Smooth muscle cell (in vitro differentiated cells): ENCODE results near the gene PHETA2. TPM values are rescaled to one million over a fixed set of nuclear protein-coding genes. Genes with fewer than 3 reads are reported as not detected.

Experiments used
- DNase-seq: peaks from one replicate; lab custom pipeline; 2025; ENCODE audit not compliant: unreplicated experiment; lab: John Stamatoyannopoulos, UW
- H2AFZ ChIP-seq: fragments of 200-600 bp; sonication (generic); 2 replicates; pipeline ENCODE4 v1.6.0; 2016; ENCODE audit warnings: antibody characterized with exemption, low read depth, mild to moderate bottlenecking
- H3F3A ChIP-seq: fragments of 200-600 bp; sonication (generic); 2 replicates; pipeline ENCODE4 v1.6.0; 2017; ENCODE audit warnings: antibody characterized with exemption, low read depth
- H3K27ac ChIP-seq: fragments of 200-600 bp; sonication (generic); 2 replicates; pipeline ENCODE4 v1.5.1; 2016; ENCODE audit warnings: low read depth, mild to moderate bottlenecking
- H3K27me3 ChIP-seq: fragments of 200-600 bp; sonication (generic); 2 replicates; pipeline ENCODE4 v1.6.1; 2016; ENCODE audit warnings: low read depth, mild to moderate bottlenecking
- H3K36me3 ChIP-seq: fragments of 200-600 bp; sonication (generic); 2 replicates; pipeline ENCODE4 v1.5.1; 2016; ENCODE audit warnings: low read depth
- H3K4me1 ChIP-seq: fragments of 200-600 bp; sonication (generic); 2 replicates; pipeline ENCODE4 v1.5.1; 2016; ENCODE audit warnings: low read depth
- H3K4me2 ChIP-seq: fragments of 200-600 bp; sonication (generic); 2 replicates; pipeline ENCODE4 v1.6.0; 2016; ENCODE audit warnings: mild to moderate bottlenecking
- H3K4me3 ChIP-seq: fragments of 200-600 bp; sonication (generic); 2 replicates; pipeline ENCODE4 v1.5.1; 2016; ENCODE audit warnings: mild to moderate bottlenecking
- H3K79me2 ChIP-seq: fragments of 200-600 bp; sonication (generic); 2 replicates; pipeline ENCODE4 v1.6.0; 2016; ENCODE audit warnings: low read depth, mild to moderate bottlenecking
- H3K9ac ChIP-seq: fragments of 200-600 bp; sonication (generic); 2 replicates; pipeline ENCODE4 v1.6.0; 2016; ENCODE audit warnings: low read depth
- H3K9me3 ChIP-seq: fragments of 200-600 bp; sonication (generic); replicated peaks from 2 replicates; pipeline ENCODE4 v1.5.1; 2016; ENCODE audit warnings: low read depth
- H4K20me1 ChIP-seq: fragments of 200-600 bp; sonication (generic); 2 replicates; pipeline ENCODE4 v1.6.0; 2016; ENCODE audit warnings: low read depth
- WGBS: methylation state at CpG from one replicate; pipeline ENCODE4 v1.1.7; 2016; ENCODE audit warnings: low lambda C conversion rate; 5-methylcytosine and 5-hydroxymethylcytosine counted together
- polyA plus RNA-seq: library from polyadenylated mRNA; unstranded; fragments of >200 nt; fragmentation: Nextera tagmentation; extraction: Ambion mirVana; gene quantifications from 2 replicates; pipeline ENCODE4 v1.2.1, GENCODE V29; 2016
- total RNA-seq: library from RNA; depleted of rRNA; stranded (reverse); fragments of >200 nt; gene quantifications from 2 replicates; pipeline ENCODE4 v1.2.3, GENCODE V29; 2014
- TF ChIP-seq, protein P1 (sequence below): fragments of 200-600 bp; sonication (generic); IDR thresholded peaks from 2 replicates; pipeline ENCODE4 v1.5.1; 2017; ENCODE audit warnings: borderline replicate concordance, mild to moderate bottlenecking, antibody characterized with exemption; ENCODE audit not compliant: insufficient read depth, poor library complexity, severe bottlenecking

The PHETA2 gene
- total and polyA plus RNA-seq, 2 experiments from 2014 or later = 6.7 to 15.9 TPM

DNA sequence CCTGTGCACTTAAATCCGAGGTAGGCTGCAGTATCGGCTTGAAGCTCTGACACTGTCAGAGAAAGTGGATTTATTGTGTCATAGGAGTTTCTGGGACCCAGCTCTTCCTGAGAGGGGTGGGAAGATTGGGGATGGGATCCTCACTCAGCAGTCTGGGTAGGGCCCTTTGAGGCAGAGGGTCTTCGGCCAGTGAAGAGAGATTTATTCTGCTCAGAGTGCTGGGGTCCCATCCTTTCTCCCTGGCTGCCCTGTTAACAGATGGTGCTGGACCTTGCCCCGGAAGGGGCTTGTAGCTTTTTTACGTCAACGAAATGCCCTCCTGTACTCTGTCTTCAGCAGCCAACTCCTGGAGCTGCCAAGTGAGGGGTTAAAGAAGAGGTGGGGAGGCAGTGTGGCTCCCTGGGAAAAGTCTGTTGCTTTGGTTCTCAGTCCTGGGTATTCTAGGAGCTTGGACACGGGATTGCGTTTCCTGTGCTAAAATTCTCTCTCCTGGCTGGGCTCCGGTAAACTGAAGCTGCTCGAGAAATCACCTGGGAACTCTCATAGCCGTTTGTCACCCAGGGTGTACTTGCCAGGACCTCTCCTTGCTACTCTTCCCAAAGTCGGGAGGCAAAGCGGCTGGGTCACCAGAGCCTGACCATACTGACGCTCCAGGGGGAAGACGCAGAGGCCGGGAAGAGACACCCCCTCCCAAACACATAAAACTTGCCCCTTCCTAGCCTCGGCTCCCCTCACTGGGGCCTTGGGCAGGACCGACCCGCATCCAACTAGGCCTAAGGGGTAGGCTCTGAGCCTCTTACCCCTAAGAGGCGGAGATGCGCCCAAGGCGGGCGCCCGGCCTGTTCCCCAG, 4.6 kb downstream of the PHETA2 start:
- H3K27ac ChIP-seq = peak overlapping the region; percentile 98
- H3K79me2 ChIP-seq = peaks cover 19% of the 10 kb centered on the region
- peaks cover 12% of the 10 kb centered on the region for H3K4me1 ChIP-seq
- 78% methylated on average over 24 of the region's 24 CpGs for WGBS
- peak overlapping the region; percentile 92 for H3K4me2 ChIP-seq
- no peak for DNase-seq
- H3K36me3 ChIP-seq = no peaks in the 10 kb centered on the region
- no peaks in the 10 kb centered on the region for H3K9me3 ChIP-seq
- peak overlapping the region; percentile 92 for H2AFZ ChIP-seq
- peak overlapping the region; percentile 69 for H3K4me3 ChIP-seq
- no peaks in the 10 kb centered on the region for H4K20me1 ChIP-seq
- TF ChIP-seq, protein P1, sequence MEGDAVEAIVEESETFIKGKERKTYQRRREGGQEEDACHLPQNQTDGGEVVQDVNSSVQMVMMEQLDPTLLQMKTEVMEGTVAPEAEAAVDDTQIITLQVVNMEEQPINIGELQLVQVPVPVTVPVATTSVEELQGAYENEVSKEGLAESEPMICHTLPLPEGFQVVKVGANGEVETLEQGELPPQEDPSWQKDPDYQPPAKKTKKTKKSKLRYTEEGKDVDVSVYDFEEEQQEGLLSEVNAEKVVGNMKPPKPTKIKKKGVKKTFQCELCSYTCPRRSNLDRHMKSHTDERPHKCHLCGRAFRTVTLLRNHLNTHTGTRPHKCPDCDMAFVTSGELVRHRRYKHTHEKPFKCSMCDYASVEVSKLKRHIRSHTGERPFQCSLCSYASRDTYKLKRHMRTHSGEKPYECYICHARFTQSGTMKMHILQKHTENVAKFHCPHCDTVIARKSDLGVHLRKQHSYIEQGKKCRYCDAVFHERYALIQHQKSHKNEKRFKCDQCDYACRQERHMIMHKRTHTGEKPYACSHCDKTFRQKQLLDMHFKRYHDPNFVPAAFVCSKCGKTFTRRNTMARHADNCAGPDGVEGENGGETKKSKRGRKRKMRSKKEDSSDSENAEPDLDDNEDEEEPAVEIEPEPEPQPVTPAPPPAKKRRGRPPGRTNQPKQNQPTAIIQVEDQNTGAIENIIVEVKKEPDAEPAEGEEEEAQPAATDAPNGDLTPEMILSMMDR = no peak
- peaks cover 15% of the 10 kb centered on the region for H3F3A ChIP-seq
- peak overlapping the region; percentile 85 for H3K9ac ChIP-seq
- no peaks in the 10 kb centered on the region for H3K27me3 ChIP-seq

DNA sequence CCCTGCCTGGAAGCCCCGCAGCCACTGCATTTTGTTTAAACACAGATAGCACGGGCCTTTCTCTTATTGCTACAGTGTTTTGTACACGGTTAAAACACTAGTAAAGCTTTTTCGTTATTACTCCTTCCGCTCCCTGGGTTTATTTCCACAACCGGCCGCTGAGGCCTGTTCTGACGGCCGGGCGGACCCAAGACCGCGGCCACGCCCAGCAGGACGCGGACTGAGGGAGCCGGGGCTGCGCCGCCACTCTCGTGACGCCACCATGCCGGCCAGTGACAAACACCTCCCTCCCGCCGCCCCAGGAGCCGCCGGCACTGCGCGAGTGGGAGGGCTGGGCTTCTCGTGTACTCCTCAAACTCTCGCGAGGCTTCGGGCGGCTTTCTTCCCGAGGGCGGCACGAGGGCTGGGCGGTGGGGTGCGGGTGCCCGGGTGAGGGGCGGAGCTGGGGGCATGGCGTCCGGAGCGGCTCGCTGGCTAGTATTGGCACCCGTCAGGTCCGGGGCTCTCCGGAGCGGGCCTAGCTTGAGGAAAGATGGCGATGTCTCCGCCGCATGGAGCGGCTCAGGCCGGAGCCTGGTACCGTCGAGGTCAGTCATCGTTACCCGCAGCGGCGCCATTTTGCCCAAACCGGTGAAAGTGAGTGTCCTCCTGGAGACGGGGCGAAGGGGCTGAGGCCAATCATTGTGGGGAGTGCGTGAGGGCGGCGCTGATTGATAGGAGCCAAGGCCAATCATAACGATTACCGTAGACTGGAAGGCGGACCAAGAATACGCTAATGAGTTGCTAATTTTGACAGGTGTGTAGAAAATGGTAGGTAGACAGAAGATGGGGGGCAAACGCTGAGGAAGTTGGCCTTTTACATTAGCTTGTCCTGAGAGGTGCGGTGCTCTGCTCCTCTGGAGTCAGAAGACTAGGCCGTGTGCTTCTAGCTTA, 5.5 kb downstream of the PHETA2 start, which contains the start of gene SMDT1:
SMDT1 (plus strand) TSS at position 382 of the 933 bp plus-strand sequence; CDS start at position 451, 69 bp downstream.
- peaks cover 15% of the 10 kb centered on the region for H3F3A ChIP-seq
- peak within 1 kb of the TSS; percentile 69 for H3K4me3 ChIP-seq
- H3K36me3 ChIP-seq = no peaks in the 10 kb centered on the region
- H3K79me2 ChIP-seq = peaks cover 19% of the 10 kb centered on the region
- DNase-seq = peak; percentile 99
- no peaks in the 10 kb centered on the region for H3K9me3 ChIP-seq
- peaks cover 12% of the 10 kb centered on the region for H3K4me1 ChIP-seq
- no peaks in the 10 kb centered on the region for H3K27me3 ChIP-seq
- peak within 1 kb of the TSS; percentile 98 for H3K27ac ChIP-seq
- no peaks in the 10 kb centered on the region for H4K20me1 ChIP-seq
- H3K9ac ChIP-seq = peak within 1 kb of the TSS; percentile 89
- WGBS = under 1% methylated on average over 69 of the region's 71 CpGs
- TF ChIP-seq, protein P1 = no peak
- H3K4me2 ChIP-seq = peak within 1 kb of the TSS; percentile 92
- H2AFZ ChIP-seq = peak within 1 kb of the TSS; percentile 92

DNA sequence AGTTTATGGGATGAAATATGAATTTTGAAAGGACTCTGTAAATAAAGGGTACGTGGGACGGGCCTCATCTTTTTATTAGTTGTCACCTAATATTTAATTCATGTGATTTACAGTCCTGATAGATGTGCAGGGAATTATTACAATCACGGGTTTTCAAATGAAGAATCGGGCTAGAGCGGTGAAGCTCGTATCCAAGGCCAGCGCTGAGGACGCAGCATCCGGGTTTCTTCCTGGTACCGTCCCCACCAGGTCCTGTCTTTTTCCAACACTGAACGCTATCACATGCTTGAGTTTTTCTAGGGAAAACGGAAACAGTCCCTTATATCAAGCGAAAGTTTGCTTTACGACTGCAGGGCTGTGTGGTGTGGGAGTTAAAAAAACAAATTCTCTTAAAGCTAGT, 6.2 kb downstream of the PHETA2 start:
- Histone ChIP-seq H2AFZ (peak overlapping the region; percentile 74), H3K79me2 (peaks cover 19% of the 10 kb centered on the region), H3F3A (peaks cover 15% of the 10 kb centered on the region), H3K9ac (peak overlapping the region; percentile 89), H3K27me3 (no peaks in the 10 kb centered on the region), H3K4me2 (peak overlapping the region; percentile 91), H3K4me1 (peaks cover 12% of the 10 kb centered on the region), H3K4me3 (peak overlapping the region; percentile 69), H4K20me1 (no peaks in the 10 kb centered on the region), H3K9me3 (no peaks in the 10 kb centered on the region), H3K27ac (peak overlapping the region; percentile 98), H3K36me3 (no peaks in the 10 kb centered on the region)
- 8% methylated on average over 14 of the region's 14 CpGs for WGBS
- no peak for DNase-seq
- TF ChIP-seq, protein P1 = no peak
